OCI-M2 (cell line): ENCODE data around the gene CNOT6L.
"Not testable (repeated sequence)": the region's sequence is repeated elsewhere in the genome, so short reads cannot be mapped to it uniquely, and the experiment has no call there.

Experiments used
- DNase-seq: peaks from one replicate; lab custom pipeline; 2025; ENCODE audit not compliant: unreplicated experiment; lab: John Stamatoyannopoulos, UW

CNOT6L gene

DNA sequence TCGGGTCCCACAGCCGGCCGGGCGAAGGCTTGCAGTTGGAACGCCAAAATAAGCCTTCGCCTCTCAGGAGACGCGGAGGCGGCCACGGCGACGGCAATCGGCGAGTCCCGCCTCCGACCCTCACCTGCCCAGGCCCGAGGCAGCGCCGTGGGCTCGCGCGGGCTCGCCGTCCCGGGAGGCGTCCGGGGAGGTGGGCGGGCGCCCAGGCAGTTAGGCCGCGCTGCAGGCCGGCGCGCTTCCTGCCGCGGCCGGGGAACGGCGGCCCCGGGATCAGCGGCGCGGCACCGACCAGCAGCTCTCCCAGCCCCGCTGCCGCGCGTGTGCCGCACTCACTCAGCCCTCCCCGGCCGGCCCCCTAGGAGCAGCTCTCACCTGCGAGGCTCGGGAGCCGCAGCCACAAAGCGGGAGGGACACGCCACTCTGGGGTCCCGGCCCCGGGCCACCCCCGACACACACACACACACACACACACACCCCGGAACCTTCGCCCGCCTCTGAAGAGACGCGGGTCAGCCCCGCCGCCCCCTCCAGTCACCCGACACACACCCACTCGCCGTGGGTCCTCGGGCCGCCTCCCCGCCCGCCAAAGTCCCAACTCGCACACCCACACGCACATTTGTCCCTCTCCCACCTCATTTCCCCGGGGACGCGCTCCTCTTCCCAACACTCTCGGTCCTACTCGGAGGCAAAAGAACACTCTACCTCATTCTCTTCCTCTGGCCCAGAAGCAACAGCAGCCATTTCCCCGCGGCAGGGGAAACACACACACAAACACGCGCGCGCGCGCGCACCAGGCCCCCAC, at the start of gene CNOT6L:
TSS of gene CNOT6L (minus strand) at position 767 of the 802 bp plus-strand sequence. CDS start at position 707, 60 bp downstream.
- DNase-seq = no peak

DNA sequence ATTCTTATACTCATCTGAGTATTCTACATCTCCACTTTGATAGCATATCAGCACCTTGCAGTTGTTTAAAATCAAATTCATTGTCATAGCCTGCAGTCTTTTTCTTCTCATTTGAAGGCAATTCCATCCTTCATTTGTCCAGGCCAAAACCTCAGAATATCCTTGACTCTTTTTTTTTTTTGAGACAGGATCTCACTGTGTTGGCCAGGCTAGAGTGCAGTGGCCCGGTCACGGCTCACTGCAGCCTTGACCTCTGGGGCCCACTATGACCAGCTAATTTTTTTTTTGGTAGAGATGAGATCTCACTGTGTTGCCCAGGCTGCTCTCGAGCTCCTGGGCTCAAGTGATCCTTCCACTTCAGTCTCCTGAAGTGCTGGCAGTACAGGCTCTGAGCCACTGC, 46.1 kb upstream of the CNOT6L start:
- DNase-seq = no peak

DNA sequence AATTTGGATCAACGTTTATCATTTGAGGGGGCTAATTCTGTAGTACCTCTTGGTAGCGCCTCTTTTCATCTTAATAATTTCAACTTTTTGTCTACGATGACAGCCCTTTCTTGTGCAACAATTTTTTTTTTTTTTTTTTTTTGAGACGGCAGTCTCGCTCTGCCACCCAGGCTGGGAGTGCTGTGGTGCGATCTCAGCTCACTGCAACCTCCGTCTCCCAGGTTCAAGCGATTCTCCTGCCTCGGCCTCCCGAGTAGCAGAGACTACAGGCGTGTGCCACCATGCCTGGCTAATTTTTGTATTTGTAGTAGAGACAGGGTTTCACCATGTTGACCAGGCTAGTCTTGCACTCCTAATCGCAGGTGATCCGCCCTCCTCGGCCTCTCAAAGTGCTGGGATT, 44.2 kb upstream of the CNOT6L start:
- DNase-seq = not testable (repeated sequence)

DNA sequence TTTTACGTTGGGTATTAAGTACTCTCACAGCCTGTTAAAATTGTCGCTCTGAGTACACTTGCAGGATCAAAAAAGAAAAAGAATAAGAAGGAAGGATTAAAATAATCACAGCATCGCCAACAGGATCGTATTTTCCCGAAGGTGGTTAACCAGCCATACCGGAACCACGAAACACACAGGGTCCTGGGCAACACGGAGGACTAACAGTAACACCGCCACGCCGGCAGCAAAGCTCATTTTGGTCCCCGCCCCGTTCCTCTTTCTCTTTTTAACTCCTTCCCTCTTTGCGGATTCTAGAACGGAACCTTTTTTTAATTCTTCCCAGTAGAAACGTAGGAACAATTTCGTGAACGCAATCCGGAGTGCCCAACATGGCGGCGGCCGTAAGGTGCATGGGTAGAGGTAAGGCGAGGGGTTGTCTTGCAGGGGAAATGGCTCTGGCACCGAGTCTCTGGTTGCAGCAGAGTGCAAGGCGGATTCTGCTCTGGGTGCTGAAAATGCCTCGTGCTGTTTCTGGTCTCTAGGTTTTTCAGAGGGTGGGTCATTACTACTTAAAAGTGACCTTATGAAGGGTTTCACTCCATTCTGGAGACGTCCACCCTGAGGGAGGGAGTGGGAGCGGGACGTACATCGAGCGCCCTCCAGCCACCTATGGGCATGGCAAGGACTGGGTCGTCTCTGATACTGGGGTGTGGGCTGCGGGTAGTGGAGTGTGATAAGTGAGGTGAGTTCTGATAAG, 43.5 kb upstream of the CNOT6L start, which contains the start of gene MRPL1:
TSS of gene MRPL1 (plus strand) at position 353 of the 739 bp plus-strand sequence. CDS start at position 372, 19 bp downstream.
- DNase-seq = peak; percentile 81

DNA sequence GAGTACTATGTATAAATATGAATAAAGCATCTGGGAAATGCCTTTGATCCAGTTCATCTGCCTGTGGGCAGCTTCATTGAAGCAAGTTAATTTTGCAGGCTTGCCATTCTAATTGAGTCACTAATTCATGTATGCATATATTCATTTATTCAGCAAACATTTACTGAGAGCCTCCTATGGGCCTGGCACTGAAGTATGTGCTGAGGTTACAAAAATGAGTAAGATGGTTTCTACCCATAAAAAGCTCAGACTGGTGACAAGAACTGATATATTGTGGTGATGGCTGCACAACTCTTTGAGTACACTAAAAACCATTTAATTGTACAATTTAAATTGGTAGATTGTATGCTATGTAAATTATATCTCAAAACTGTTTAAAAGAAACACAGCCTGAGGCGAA, 42.3 kb upstream of the CNOT6L start:
- no peak for DNase-seq

DNA sequence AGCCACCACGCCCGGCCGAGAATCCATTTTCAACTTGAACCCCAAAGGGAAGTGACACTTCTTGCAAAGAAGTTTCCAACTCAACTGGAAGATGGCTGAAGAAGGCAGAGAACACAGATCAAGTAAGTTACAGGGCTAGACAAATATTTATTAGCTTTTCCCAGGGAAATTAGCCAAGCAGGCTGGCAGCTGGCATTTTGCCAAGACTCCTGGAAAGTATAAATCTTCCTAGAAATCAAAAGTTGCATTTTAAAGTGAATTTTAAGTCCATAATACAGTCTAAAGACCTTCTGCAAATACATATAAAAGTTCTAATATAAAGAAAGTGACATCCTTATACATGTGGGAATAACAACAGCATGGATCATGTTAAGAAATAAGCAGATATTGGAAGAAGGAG, 40.1 kb upstream of the CNOT6L start:
- no peak for DNase-seq

DNA sequence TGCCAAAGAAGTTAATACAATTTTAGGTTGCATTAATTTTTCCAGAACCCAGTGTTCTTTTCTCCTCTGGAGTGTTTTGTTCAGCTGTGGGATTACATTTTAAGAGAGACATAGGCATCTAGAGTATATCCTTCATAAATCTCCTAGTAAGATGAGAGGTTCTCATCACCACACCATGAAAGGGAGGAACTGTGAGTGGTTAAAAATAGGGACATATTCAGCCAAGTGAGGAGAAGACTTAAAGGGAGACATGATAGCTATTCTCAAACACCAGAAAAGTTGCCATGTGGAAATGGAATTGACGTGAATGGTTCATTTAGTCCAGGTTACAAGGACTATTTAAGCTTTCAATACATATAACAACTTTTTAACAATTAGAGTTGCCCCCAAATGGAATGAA, 37.0 kb upstream of the CNOT6L start:
- DNase-seq = no peak

DNA sequence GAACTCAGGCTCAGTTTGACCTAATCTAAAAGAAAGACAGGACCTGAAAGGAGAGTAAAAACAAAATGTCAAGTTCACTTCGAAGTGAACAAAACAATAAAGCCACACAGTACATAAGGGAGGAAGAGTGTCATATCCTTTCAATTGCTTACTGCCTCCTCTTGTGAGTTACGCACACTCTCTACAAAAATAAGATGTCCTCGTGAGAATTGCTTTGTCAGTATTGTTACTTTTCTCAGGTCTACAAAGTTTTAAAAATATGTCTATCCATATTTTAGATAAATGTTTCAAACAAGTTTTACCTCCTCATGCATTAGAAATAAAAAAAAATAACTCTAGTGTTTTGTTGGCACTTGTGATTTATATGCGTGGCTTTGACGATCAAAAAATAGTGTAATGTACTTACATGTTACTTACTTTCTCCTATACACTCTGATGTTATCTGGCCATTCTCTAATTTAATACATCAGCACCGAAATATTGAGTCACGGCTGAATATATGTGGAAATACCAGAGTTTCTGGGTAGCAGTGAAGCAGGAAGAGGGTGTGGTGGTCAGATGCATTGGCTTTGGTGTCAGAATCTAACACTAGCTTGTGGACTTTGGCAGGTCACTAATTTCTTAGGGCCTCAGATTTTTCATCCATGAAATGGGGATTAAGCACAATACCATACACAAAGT, 35.4 kb upstream of the CNOT6L start:
- DNase-seq = no peak

DNA sequence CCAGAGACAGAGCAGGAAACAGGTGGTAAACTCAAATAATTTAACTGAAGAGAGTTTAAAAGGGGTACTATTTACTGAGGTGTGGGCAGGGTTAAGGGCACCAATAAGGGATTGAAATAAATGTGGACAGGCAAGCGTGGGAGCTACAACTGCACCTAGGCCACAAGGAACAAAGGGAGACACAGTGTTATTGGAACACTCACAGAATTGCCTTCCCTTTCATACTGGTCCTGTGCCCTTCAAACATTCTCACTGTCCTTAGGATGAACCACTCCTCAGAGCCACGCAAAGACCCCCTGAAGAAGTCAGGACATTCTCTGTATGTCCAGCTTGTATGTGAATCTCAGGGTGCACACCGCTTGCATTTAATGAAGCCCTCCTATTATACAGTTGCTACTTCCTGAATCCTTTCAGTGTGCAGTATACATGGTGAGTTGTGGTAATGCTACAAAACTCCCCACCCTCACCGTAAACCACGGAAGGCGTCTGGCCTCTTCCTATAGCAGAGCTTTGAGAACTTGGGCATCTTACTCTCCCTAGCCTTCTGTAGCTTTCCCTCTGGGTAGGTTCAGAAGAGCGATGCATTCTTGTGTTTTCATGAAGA, 33.8 kb upstream of the CNOT6L start:
- DNase-seq = no peak

DNA sequence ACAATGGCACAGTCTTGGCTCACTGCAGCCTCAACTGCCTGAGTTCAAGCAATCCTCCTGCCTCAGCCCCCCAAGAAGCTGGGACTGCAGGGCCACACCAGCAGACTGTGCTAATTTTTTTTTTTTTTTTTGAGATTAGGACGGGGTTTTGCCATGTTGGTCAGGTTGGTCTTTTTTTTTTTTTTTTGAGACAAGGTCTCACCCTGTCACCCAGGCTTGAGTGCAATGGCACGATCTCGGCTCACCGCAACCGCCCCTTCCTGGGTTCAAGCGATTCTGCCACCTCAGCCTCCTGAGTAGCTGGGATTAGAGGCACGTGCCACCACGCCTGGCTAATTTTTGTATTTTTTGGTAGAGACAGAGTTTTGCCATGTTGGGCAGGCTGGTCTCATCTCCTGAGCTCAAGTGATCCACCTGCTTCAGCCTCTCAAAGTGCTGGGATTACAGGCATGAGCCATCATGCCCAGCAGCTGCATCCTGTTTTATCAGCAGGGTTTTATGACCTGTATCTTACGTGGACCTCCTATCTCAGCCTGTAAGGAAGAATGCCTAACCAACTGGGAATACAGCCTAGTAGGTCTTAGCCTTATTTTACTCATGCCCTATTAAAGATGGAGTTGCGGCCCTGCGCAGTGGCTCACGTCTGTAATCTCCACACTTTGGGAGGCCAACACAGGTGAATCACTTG, 30.3 kb upstream of the CNOT6L start:
- no peak for DNase-seq

DNA sequence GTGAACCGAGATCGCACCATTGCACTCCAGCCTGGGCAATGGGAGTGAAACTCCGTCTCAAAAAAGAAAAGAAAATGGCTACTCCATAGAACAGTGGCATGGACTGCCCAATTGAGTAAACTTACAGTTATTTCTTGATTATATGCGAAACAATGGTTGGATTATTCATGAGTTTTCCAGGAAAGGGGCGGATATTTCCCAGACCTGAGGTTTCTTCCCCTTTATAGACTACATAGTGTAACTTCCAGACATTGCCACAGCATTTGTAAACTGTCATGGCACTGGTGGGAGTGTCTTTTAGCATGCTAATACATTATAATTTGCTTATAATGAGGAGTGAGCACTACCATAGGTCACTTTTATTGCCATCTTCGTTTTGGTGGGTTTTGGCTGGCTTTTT, 29.3 kb upstream of the CNOT6L start:
- DNase-seq = no peak

DNA sequence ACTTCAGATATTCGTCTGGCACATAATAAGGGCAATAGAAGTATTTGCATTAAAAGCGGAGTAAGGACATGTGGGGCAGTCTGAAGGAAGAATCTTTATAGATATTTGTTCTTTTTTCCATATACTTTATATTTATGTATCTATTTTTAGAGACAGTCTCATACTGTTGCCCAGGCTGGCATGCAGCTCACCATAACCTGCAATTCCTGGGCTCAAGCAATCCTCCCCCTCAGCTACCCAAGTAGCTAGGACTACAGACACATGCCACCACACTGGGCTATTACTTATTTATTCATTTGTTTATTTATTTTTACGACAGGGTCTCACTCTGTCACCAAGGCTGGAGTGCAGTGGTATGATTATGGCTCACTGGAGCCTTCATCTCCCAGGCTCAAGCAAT, 26.8 kb upstream of the CNOT6L start:
- no peak for DNase-seq

DNA sequence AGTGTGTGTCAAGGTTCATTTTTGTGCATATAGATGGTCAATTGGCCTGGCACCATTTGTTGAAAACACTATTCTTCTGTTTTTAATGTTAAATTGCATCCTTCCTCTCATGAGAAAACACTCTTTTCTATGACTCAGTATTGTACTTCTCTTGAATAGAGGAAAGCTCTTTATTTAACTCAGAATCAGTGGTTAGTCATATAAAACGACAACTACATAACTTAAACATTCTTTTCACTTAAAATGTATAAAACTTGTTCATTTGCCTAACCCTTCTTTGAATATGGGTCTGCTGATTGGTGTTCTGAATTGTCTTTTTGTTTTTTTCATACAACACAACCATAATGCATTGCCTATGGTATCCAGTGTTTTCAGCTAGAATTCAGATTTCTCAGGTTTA, 26.2 kb upstream of the CNOT6L start:
- DNase-seq = no peak

DNA sequence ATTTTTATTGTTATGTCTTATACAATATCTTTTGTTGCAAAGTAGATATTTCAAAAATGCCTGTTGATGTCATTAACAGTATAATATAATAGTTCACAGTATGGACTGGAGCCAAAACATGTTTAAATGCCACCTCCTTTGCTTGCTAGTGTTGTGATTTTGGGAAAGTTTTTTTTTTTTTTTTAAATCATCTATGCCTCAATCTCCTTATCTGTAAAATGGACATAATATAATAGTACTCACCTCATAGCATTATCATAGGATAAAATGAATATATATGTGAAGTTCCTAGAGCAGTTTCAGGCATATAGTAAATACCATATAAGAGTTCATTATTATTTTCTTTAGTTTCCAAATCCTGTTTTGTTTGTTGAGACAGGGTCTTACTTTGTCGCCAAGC, 25.2 kb upstream of the CNOT6L start:
- no peak for DNase-seq

DNA sequence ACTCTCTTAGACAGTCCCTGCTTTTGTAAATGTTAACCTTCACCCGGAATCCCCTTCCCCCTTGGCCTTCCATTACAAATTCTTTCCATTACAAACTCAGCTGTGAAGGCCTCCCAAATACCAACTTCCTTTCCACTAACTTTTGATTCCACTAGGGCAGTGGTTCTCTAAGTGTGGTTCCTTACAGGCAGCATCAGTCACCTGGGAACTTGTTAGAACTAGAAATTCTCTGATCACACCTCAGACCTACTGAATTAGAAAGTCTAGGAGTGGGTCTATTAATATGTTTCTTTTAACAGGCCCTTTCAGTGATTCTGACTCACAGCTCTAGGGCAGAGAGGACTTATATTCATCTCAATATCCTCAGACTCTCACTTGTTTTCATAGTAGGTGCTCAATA, 24.5 kb upstream of the CNOT6L start:
- DNase-seq = no peak

DNA sequence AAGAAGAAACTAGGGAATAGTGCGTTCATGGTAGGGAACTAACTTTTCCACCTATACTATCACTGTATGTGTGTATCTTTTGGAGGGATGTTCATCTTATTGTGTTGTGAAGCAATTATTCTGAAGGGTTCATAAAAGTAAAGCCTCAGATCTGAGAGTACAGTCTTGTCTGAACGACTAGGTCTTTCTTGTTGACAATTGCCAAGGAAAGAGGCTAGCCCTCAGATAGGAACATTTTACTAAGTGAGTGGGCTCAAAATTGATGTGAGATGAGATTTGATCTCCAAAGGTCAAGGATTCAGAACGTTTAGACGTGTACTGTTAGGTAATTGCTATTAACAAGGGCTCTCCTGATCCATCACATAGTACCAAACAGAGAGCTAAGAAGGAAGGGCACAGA, 15.2 kb upstream of the CNOT6L start:
- no peak for DNase-seq

DNA sequence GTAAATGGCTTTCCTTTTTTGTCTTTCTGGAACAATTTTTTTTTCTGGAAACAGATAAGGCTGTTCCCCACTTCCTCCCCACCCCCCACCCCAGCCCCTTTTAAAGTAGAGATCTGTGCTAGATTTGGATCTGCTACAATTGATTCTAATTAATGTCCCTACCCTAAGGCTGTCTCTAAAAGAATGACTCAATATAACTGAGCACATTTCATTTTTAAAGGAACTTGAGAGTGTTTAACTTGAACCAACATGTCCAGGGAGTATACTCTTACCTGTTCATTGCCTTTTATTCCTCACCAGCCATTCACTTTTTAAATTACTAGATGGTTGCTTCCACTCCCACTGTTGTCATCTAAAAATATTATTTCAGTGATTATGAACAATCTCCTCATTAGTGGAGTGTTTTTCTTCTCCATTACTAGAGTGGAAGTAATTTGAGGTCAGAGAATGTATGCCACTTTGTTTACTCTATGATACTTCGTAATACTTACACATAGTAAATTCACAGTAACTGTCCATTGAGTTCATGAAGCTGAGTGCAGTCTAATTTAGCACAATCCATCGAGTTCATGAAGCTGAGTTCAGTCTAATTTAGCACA, 14.1 kb upstream of the CNOT6L start:
- DNase-seq = no peak

DNA sequence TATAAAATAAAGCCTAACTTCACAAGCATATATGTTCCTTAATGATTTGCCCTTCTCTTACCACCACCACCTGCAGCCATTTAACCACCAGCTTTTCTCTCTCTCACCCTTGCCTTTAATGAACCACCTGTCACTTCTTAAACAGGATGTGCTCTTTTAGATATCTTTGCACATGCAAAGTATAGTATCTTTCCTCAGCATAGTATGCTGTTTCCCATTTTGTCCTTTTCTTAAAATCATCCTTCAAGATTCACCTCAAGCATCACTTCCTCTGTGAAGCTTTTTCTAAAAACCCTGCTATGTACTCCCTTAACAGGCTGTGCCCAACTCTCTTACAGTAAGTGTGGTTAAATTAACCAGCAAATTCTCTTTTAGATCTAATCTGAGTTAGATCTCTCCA, 8.2 kb upstream of the CNOT6L start:
- no peak for DNase-seq

DNA sequence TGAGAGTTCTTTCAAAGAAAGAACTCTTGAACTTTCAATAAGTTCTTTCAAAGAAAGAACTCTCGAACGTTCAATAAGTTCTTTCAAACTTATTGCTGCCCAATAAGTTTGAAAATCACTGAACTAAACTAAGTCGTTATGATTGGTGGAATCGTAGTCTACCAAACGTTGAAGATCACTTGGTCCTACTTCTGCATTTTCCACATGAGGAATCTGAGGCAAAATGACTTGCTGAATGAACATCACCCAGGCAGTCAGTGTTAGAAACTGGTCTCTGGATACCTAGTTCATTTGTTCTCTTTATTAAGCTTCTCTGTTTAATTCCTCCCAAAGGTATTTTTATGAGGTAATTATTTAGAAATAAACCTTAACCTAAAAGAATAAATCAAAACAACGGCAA, 7.1 kb upstream of the CNOT6L start:
- DNase-seq = no peak

DNA sequence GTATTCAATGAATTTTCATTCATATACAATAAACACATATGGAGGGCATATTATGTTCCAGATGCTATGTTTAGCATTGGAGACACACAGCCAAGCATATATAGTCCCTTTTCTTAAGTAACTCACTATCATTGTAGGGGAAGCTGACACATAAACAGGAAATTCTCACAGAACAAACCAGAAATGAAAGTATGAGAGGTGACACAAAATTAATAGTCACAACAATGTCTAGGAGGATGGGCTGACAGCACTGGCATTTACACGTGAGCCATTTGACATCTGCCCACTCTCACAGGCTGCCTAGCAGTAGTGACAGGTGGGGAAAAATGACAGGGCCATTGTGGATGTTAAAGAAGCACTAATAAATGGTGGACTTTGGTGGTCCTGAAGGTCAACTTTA, 2.6 kb upstream of the CNOT6L start:
- no peak for DNase-seq
